HG02840 (cell line): Measurements from ENCODE around the gene CRYBB1.

Source experiments
- ATAC-seq: cut with Tn5 transposase; IDR thresholded peaks from one replicate; pipeline ENCODE4 v1.9.1; 2021; ENCODE audit warnings: mild to moderate bottlenecking, moderate library complexity, moderate number of reproducible peaks; ENCODE audit not compliant: unreplicated experiment, low FRiP score

The CRYBB1 gene

DNA sequence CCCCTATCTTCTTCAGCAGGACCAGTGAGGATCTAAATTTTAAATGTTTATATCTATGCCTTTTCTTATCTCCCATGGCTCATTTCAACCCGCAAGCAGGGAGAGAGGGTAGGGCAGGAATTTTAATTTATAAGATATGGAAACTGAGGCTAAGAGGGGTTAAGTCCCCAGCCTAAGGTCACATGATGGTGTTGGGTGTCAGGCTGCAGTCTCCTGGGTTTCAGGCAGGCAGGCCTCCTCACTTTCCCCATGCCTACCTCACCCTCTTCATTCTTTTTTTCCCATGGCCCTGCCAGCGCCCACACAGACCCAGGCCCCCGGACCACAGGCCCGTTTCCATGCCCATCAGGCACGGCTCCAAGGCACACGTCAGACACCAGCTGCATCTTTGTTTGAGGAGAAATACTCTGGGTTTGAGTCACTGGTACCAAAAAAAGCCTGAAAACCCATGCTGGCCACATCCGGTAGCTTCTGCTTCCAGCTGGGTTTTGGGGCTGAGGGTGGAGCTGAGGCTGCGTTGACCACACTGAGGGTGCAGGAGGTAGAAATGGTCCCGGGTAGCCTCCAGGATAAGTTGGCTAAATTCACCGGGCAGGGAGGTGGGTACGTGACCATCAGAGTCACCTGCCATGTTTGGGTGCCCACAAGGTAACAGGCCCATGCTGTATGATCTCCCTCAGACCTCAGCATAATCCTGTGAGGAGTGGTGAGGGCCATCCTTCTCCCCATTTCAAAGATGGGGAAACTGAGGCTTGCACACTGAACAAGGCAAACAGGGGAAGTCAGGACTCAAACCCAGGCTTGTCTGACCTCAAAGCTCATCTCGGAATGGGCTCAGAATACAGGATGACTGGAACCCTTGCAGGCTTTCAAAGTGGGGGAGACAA, 7.5 kb downstream of the CRYBB1 start:
- ATAC-seq = peak; percentile 64

DNA sequence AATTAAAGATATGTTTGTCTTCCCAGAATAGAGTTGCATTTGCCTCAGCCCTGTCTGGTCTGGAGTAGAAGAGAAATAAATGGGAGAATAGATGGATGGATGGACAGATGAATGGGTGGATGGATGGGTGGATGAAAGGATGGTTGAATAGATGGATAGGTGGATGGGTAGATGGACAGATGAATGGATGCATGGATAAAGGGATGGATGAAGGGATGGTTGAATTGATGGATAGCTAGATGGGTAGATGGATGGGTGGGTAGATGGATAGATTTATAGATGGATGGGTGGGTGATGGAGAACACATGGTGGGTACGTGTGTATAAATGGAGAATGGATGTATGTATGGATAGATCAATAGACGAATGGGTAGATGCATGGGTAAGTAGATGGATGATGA, 8.5 kb downstream of the CRYBB1 start:
- ATAC-seq = no peak

- no peak for ATAC-seq
These were observed 9.7 kb downstream of the CRYBB1 start for GRCh38 chr22:26608129-26608528.

- no peak for ATAC-seq
These were observed 11.2 kb downstream of the CRYBB1 start for GRCh38 chr22:26606611-26607010.

- ATAC-seq = no peak
These were observed 13.5 kb downstream of the CRYBB1 start for GRCh38 chr22:26604368-26604767.

DNA sequence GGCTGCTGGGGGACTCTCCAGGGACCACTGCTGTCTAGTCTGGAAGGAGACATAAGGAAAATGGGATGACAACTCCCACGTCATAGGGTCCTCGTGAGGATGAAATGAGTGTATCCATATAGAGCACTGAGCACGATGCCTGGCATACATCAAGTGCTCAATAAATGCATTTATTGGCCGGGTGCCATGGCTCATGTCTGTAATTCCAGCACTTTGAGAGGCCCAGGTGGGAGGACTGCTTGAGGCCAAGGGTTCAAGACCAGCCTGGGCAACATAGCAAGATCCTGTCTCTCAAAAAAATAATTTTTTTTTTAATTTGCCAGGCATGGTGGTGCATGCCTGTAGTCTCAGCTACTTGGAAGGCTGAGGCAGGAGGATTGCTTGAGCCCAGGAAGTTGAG, 15.7 kb downstream of the CRYBB1 start:
- ATAC-seq = no peak

GRCh38 chr22:26601726-26602125, 16.1 kb downstream of the CRYBB1 start:
- no peak for ATAC-seq

GRCh38 chr22:26599505-26599904, 18.3 kb downstream of the CRYBB1 start:
- ATAC-seq = no peak

DNA sequence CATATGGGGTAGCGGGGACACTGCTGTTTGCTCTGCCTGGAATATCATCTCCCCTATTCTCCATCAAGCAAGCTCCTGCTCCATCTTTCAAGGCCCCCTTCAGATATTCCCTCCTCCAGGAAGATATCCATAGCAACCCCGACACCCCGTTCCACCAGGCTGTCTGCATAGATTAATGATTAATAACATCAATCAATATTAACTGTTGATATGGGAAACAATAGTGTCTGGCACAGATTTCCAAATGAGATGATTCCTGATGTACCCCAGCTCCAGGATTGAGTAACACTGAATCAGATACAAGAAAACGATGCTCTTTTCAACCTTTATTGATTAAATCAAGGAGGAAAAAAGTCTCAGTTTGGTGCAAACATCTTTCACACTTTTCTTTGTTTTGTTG, 20.3 kb downstream of the CRYBB1 start:
- no peak for ATAC-seq

DNA sequence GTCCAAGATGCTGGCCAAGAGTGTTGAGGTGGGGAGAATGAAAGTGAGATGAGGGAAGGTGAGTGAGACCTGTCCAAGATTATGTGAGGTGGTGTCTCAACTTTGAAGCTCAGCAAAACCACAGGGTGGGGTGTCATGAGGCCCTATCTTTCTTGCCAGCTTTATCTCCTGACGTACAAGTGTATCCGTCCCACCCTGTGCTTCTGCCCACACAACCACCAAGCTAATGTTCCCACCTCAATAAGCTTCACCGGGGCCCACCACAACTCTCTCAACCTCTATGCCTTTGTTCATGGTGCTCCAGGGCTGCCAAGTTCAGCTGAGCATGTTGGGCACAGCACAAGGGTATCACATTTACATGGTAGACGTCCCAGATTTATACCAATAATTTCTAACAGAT, 20.8 kb downstream of the CRYBB1 start:
- ATAC-seq = no peak

- no peak for ATAC-seq
These were observed 24.1 kb downstream of the CRYBB1 start for GRCh38 chr22:26593763-26594162.

DNA sequence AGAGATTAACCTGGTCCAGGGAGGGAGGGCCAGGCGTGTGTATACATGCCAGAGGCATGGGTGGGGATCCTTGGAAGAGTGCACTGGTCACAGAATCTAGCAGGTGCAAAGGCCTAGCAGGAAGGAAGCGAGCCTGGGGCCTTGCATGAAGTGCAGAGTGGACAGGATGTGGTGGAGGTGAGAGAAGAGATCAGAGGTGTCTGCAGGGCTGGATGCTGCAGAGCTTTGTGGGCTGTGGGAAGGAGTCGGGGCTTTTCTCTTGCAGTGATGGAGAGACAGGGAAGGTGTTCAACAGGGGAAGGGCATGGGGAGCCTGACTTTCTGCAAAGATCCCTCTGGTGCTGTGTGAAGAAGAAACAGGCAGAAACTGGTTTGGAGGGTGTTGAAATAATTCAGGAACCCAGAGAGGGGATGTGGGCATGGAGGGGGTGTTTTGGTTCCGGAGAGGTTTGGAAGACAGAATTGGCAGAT, 25.4 kb downstream of the CRYBB1 start:
- ATAC-seq = peak; percentile 51

- peak; percentile 67 for ATAC-seq
These were observed 27.7 kb downstream of the CRYBB1 start, which contains the start of gene TPST2 for GRCh38 chr22:26589845-26590736. TPST2 (minus strand) TSS chr22:26590132; CDS start chr22:26541630, 48,502 bp downstream.

DNA sequence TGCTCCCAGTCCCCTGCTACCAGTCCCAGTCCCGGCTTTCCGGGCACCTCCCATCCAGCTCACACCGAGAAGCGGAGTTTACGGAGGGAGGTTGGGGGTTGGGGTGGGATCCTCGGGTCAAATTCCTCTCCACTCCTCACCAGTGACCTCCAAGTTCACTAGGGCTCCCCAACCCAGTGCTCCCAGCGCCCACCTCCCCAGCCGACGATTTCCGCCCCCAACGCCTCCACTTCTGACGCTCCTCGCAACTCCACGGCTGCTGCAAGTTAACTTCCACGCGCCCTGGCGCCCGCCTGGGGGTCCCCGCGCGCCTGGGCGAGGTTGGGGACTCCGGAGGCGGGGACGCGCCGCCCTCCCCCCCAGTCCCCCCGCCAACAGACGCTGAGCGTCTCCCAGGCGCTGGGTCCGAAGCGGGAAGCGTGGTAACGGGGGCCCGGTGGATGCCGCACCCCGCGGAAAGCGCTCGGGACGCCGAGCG, 28.4 kb downstream of the CRYBB1 start:
- ATAC-seq = peak; percentile 11

DNA sequence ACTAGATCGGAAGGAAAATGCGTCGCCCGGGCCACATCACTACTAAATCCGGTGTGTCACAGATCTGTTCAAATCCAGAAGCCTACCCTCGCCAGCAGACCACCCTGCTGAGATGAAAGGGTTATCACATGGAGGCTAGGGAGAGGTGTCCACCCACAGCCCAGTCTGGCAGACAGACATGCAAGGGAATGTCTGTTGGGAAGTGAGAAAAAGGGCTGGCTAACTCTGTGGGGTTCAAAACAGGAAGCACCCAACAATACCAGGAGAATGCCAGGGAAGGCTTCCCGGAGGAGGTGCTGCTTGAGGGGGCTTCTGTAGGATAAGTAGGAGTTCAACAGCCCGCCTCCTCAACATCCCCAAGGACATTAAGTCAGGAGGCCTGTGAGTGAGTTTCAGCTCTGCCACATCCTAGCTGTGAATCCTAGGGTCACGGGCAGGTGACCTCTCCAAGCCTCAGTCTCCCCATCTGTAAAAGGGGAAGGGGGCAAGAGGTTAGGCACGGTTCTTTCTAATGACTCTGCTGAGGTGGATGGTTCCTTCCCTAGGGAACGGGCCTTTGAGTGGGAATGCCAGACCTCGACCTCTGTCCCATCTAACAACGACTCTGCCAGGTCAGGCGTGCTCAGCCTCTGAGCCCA, 29.0 kb downstream of the CRYBB1 start:
- ATAC-seq = no peak

DNA sequence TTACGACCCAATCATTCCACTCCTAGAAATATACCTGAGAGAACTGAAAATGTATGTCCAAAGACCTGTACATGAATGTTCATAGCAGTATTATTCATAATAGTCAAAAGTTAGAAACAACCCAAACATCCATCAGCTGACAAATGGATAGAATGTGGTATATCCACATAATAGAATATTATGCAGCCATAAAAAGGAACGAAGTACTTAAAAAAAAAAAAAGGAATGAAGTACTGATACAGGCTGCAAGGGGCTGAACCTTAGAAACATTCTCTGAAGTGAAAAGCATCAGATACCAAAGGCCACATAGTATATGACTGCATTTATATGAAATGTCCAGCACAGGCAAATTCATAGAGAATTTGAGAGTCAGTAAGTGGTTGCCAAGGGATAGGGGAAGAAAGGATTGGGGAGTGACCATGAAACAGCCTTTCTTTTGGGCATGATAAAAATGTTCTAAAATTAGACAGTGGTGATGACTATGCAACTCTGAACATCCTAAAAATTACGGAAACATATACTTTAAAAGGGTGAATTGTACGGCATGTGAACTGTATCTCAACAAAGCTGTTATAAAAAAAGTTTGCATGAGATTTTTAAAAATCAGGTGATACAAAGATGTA, 29.7 kb downstream of the CRYBB1 start:
- ATAC-seq = no peak

- no peak for ATAC-seq
These were observed 31.1 kb downstream of the CRYBB1 start for GRCh38 chr22:26586556-26587325.

DNA sequence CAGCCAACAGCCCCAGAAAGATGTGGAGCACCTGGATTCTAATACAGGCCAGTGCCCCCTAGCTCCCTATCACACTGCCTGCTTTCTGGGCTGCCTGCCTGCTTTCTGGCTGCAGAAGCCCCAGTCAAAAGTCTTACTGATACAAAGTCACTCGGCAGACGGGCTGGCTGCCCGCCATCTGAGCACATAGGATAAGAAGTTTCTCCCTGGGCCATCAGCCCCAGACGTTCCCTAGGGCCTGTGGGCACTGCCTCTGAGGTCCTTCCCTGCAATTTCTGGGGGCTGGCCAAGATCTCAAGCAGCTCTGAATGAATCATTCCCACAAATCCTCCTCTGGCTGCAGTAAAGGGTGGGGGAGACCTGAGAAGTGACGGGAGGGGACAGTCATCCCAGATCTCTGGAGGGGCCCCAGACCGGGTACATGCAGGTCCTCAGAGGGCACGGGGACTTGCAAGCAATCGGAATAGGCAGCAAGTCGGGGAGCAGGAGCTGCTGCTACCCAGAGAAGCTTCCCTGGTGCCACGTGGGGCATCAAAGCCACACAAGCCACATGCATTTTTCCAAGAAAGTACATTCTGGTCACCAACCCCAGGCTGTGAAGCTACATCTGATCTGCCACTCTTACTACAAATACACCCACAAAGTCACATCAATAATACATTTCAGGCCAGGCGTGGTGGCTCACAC, 32.6 kb downstream of the CRYBB1 start:
- no peak for ATAC-seq

GRCh38 chr22:26584010-26584409, 33.8 kb downstream of the CRYBB1 start:
- no peak for ATAC-seq
